ENCODE results near the gene SLC37A1.

Gene SLC37A1

DNA sequence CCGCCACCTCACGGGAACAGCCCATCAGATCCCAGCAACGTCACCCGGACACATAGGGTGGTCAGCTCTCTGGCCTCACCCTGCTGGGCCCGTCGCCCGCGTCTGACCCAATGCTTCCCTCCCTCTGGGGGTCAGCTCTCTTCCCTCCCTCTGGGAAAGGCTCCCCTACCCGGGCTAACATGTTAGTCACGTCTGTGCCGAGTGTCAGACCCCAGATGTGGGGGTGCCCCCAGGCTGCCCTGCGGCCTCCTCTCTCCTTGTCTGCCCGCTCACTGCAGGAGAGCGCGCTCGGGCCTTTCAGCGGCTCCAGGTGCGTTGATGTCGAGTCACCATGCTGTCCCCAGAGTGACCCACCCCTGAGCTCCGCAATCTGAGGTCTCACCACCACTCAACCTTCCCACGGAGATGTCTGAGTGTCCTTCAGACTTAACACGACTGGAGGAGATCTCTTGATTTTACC is 34.3 kb downstream of the SLC37A1 start:
- Histone ChIP-seq H3K4me2 (ENCODE audit: low read depth, low read length, poor library complexity, severe bottlenecking) (no peak overlapping the region), H2AFZ (ENCODE audit: low read length) (no peak overlapping the region), H3K9me2 (replicated peaks; ENCODE audit: low read depth, low read length) (no peaks in the 10 kb centered on the region), H3K4me3 (ENCODE audit: low read length, poor library complexity, severe bottlenecking) (no peak overlapping the region), H3F3A (ENCODE audit: low read depth) (no peaks in the 10 kb centered on the region), H3K79me2 (ENCODE audit: insufficient read depth, low read length) (no peaks in the 10 kb centered on the region), H4K20me1 (ENCODE audit: insufficient read depth, low read length, poor library complexity, severe bottlenecking) (no peaks in the 10 kb centered on the region), H3K9me3 (ENCODE audit: insufficient read depth, low read depth, low read length) (no peaks in the 10 kb centered on the region), H3K27me3 (ENCODE audit: insufficient read depth, low read length, poor library complexity, severe bottlenecking) (no peaks in the 10 kb centered on the region), H3K9ac (ENCODE audit: low read depth, low read length, poor library complexity, severe bottlenecking) (no peak overlapping the region), H3K36me3 (ENCODE audit: insufficient read depth, low read length) (peaks cover 89% of the 10 kb centered on the region; the same call in 1 of the 2 replicates), H3K4me1 (ENCODE audit: insufficient read depth, low read length, poor library complexity, severe bottlenecking) (no peaks in the 10 kb centered on the region)
- TF ChIP-seq EZH2phosphoT487 (IDR thresholded peaks at IDR 0.05; ENCODE audit: borderline replicate concordance), result no peak
- TF ChIP-seq, protein P1, sequence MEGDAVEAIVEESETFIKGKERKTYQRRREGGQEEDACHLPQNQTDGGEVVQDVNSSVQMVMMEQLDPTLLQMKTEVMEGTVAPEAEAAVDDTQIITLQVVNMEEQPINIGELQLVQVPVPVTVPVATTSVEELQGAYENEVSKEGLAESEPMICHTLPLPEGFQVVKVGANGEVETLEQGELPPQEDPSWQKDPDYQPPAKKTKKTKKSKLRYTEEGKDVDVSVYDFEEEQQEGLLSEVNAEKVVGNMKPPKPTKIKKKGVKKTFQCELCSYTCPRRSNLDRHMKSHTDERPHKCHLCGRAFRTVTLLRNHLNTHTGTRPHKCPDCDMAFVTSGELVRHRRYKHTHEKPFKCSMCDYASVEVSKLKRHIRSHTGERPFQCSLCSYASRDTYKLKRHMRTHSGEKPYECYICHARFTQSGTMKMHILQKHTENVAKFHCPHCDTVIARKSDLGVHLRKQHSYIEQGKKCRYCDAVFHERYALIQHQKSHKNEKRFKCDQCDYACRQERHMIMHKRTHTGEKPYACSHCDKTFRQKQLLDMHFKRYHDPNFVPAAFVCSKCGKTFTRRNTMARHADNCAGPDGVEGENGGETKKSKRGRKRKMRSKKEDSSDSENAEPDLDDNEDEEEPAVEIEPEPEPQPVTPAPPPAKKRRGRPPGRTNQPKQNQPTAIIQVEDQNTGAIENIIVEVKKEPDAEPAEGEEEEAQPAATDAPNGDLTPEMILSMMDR (conservative IDR thresholded peaks at IDR 0.05; ENCODE audit: low read length), result no peak

DNA sequence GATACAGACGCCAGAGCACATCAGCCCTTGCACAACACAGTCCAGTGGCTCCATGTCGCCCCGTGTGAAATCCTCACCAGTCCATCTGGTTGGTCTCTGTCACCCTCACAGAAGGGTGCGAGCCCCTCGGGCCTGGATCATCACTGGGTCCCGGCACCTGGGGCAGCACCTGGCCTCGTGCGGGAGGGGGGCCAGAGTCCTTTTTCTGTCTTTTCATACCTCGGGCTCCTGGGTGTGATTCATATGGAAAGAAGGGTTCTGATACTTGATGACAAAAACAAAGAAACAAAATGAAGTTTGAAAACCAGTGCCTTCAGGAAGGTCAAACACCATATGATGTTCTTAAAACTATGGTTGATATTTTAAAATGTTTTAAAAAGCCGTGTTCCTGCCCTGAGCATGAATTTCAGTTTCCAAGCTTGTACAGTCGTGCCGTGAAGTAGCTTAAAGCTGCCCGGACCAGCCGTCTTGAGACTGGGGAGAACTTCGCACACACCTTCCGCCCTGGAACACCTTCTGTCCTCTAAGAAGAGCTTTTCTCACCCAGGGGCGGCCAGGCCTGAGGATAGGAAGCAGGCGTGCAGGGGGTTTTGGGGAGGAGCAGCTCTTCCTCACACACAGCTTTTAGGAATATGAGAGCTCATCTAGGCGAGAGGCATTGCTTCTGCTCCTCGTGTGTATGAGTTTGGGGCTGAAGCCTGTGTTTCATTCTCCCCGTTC is 35.2 kb downstream of the SLC37A1 start:
- H4K20me1 ChIP-seq (ENCODE audit: insufficient read depth, low read length, poor library complexity, severe bottlenecking), result no peaks in the 10 kb centered on the region

DNA sequence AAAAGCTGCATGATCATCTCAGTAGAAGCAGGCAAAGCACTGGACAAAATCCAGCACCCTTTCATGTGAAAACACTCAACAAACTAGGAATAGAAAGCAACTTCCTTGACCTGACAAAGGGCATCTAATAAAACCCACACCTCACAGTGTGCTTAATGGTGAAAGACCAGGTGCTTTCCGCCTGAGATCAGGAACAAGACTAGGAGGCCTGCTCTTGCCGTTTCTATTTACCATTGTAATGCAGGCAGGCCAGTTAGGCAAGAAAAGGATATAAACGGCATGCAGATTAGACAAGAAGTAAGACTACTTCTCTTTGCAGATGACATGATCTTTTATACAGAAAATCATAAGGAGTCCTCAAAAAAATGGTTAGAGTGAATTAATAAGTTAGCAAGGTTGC is 37.2 kb downstream of the SLC37A1 start:
- Histone ChIP-seq H3K9me2 (replicated peaks; ENCODE audit: low read depth, low read length) (no peaks in the 10 kb centered on the region), H3F3A (ENCODE audit: low read depth) (no peaks in the 10 kb centered on the region), H3K4me1 (ENCODE audit: insufficient read depth, low read length, poor library complexity, severe bottlenecking) (no peaks in the 10 kb centered on the region), H3K27me3 (ENCODE audit: insufficient read depth, low read length, poor library complexity, severe bottlenecking) (no peaks in the 10 kb centered on the region), H4K20me1 (ENCODE audit: insufficient read depth, low read length, poor library complexity, severe bottlenecking) (no peaks in the 10 kb centered on the region), H3K9me3 (ENCODE audit: insufficient read depth, low read depth, low read length) (no peaks in the 10 kb centered on the region), H2AFZ (ENCODE audit: low read length) (no peak overlapping the region), H3K79me2 (ENCODE audit: insufficient read depth, low read length) (no peaks in the 10 kb centered on the region), H3K4me3 (ENCODE audit: low read length, poor library complexity, severe bottlenecking) (no peak overlapping the region), H3K9ac (ENCODE audit: low read depth, low read length, poor library complexity, severe bottlenecking) (no peak overlapping the region), H3K4me2 (ENCODE audit: low read depth, low read length, poor library complexity, severe bottlenecking) (no peak overlapping the region), H3K36me3 (ENCODE audit: insufficient read depth, low read length) (peaks cover 85% of the 10 kb centered on the region; the same call in 1 of the 2 replicates)
- TF ChIP-seq, protein P1 (conservative IDR thresholded peaks at IDR 0.05; ENCODE audit: low read length), result no peak
- no peak for TF ChIP-seq EZH2phosphoT487 (IDR thresholded peaks at IDR 0.05; ENCODE audit: borderline replicate concordance)

More for the DNA sequence above, 35.2 kb downstream of the SLC37A1 start:
- peaks cover 86% of the 10 kb centered on the region; the same call in 1 of the 2 replicates for H3K36me3 ChIP-seq (ENCODE audit: insufficient read depth, low read length)
- H3K9me3 ChIP-seq (ENCODE audit: insufficient read depth, low read depth, low read length), result no peaks in the 10 kb centered on the region
- no peaks in the 10 kb centered on the region for H3K9me2 ChIP-seq (replicated peaks; ENCODE audit: low read depth, low read length)
- TF ChIP-seq EZH2phosphoT487 (IDR thresholded peaks at IDR 0.05; ENCODE audit: borderline replicate concordance), result no peak
- TF ChIP-seq, protein P1 (conservative IDR thresholded peaks at IDR 0.05; ENCODE audit: low read length), result no peak
- H3F3A ChIP-seq (ENCODE audit: low read depth), result no peaks in the 10 kb centered on the region
- no peaks in the 10 kb centered on the region for H3K27me3 ChIP-seq (ENCODE audit: insufficient read depth, low read length, poor library complexity, severe bottlenecking)
- no peak overlapping the region for H3K4me2 ChIP-seq (ENCODE audit: low read depth, low read length, poor library complexity, severe bottlenecking)
- no peaks in the 10 kb centered on the region for H3K4me1 ChIP-seq (ENCODE audit: insufficient read depth, low read length, poor library complexity, severe bottlenecking)
- H3K79me2 ChIP-seq (ENCODE audit: insufficient read depth, low read length), result no peaks in the 10 kb centered on the region
- H3K4me3 ChIP-seq (ENCODE audit: low read length, poor library complexity, severe bottlenecking), result no peak overlapping the region
- H2AFZ ChIP-seq (ENCODE audit: low read length), result no peak overlapping the region
- H3K9ac ChIP-seq (ENCODE audit: low read depth, low read length, poor library complexity, severe bottlenecking), result no peak overlapping the region

Data from Loucy (cell line).